GM23338 (cell line): ENCODE results near the gene LTB4R. TPM values are rescaled to one million over a fixed set of nuclear protein-coding genes. Genes with fewer than 3 reads are reported as not detected.

ENCODE experiments used
- ATAC-seq: fragments of 200-7000 bp; cut with Tn5 transposase; 3 replicates; pipeline ENCODE4 v1.9.1; 2020
- DNase-seq: peaks from one replicate; pipeline ENCODE4 v3.0.0-alpha.2; 2015; ENCODE audit warnings: low spot score
- H2AFZ ChIP-seq: fragments of 200-600 bp; sonication (generic); 2 replicates; pipeline ENCODE4 v1.8.0; 2016; ENCODE audit warnings: antibody characterized with exemption, mild to moderate bottlenecking, moderate library complexity
- H3F3A ChIP-seq: fragments of 200-600 bp; sonication (generic); replicated peaks from 2 replicates; pipeline ENCODE4 v1.8.0; 2017; ENCODE audit warnings: antibody characterized with exemption, mixed run types, low read depth
- H3K27ac ChIP-seq: fragments of 200-600 bp; sonication (generic); 2 replicates; pipeline ENCODE4 v1.6.1; 2016; ENCODE audit warnings: low read depth
- H3K27me3 ChIP-seq: fragments of 200-600 bp; sonication (generic); 2 replicates; pipeline ENCODE4 v1.8.0; 2016; ENCODE audit warnings: mild to moderate bottlenecking, mixed run types, moderate library complexity; ENCODE audit not compliant: insufficient read depth
- H3K36me3 ChIP-seq: fragments of 200-600 bp; sonication (generic); 2 replicates; pipeline ENCODE4 v1.8.0; 2016; ENCODE audit warnings: mild to moderate bottlenecking; ENCODE audit not compliant: insufficient read depth
- H3K4me1 ChIP-seq: fragments of 200-600 bp; sonication (generic); 2 replicates; pipeline ENCODE4 v1.8.0; 2016; ENCODE audit warnings: mild to moderate bottlenecking, moderate library complexity; ENCODE audit not compliant: insufficient read depth
- H3K4me2 ChIP-seq: fragments of 200-600 bp; sonication (generic); 2 replicates; pipeline ENCODE4 v1.7.1; 2017; ENCODE audit warnings: mixed run types
- H3K4me3 ChIP-seq: fragments of 200-600 bp; sonication (generic); 2 replicates; pipeline ENCODE4 v1.6.1; 2016; ENCODE audit warnings: mixed run types
- H3K79me2 ChIP-seq: fragments of 200-600 bp; sonication (generic); replicated peaks from 2 replicates; pipeline ENCODE4 v1.8.0; 2017; ENCODE audit warnings: mild to moderate bottlenecking; ENCODE audit not compliant: insufficient read depth
- H3K9me2 ChIP-seq: fragments of 200-600 bp; sonication (generic); 2 replicates; pipeline ENCODE4 v1.8.0; 2017; ENCODE audit not compliant: insufficient read depth
- H4K20me1 ChIP-seq: fragments of 200-600 bp; sonication (generic); replicated peaks from 2 replicates; pipeline ENCODE4 v1.8.0; 2017; ENCODE audit warnings: mild to moderate bottlenecking; ENCODE audit not compliant: insufficient read depth
- H3K27ac Mint-ChIP-seq: 2 replicates; pipeline ENCODE4 v1.8.0; 2020; ENCODE audit warnings: inconsistent platforms, mild to moderate bottlenecking, moderate library complexity, mixed read lengths
- H3K27me3 Mint-ChIP-seq: 3 replicates; pipeline ENCODE4 v1.8.0; 2022; ENCODE audit warnings: low read depth, mild to moderate bottlenecking, moderate library complexity, mixed read lengths, inconsistent platforms; ENCODE audit not compliant: insufficient read depth, poor library complexity
- H3K36me3 Mint-ChIP-seq: 3 replicates; pipeline ENCODE4 v1.8.0; 2021; ENCODE audit warnings: low read depth, mild to moderate bottlenecking, inconsistent platforms, moderate library complexity, mixed read lengths
- H3K4me1 Mint-ChIP-seq: 3 replicates; pipeline ENCODE4 v1.8.0; 2020; ENCODE audit warnings: mild to moderate bottlenecking, inconsistent platforms, mixed read lengths
- H3K4me3 Mint-ChIP-seq: 3 replicates; pipeline ENCODE4 v1.8.0; 2021; ENCODE audit warnings: moderate library complexity, mild to moderate bottlenecking, inconsistent platforms, mixed read lengths
- H3K9me3 Mint-ChIP-seq: 3 replicates; pipeline ENCODE4 v1.8.0; 2020; ENCODE audit warnings: moderate library complexity, mild to moderate bottlenecking, inconsistent platforms, mixed read lengths
- CREB1 ChIP-seq: fragments of 250-450 bp; sonication (Bioruptor Pico); IDR thresholded peaks from 2 replicates; pipeline ENCODE4 v1.5.0; 2020; ENCODE audit warnings: low read depth, mild to moderate bottlenecking, moderate library complexity
- CTCF ChIP-seq, 2 experiments: fragments of 200-600 bp in 1 of 2; sonication (generic) in 1 of 2; conservative IDR thresholded peaks; 2 replicates each; pipeline versions ENCODE4 v1.5.1 to v1.6.1; 2016 to 2017; ENCODE audit warnings: antibody characterized with exemption in 2 of 2, low read depth in 2 of 2, mild to moderate bottlenecking in 2 of 2, moderate library complexity in 1 of 2
- EZH2 ChIP-seq: fragments of 200-600 bp; sonication (generic); IDR thresholded peaks from one replicate; pipeline ENCODE4 v1.8.0; 2017; ENCODE audit warnings: antibody characterized with exemption, mild to moderate bottlenecking, low read depth; ENCODE audit not compliant: unreplicated experiment
- EZH2phosphoT487 ChIP-seq: fragments of 200-600 bp; sonication (generic); IDR thresholded peaks from one replicate; pipeline ENCODE4 v1.8.1; 2018; ENCODE audit warnings: antibody characterized with exemption; ENCODE audit not compliant: unreplicated experiment
- JUNB ChIP-seq: IDR thresholded peaks from one replicate; pipeline ENCODE4 v1.6.1; 2016; ENCODE audit warnings: antibody characterized with exemption; ENCODE audit not compliant: unreplicated experiment
- NANOG ChIP-seq: IDR thresholded peaks from 2 replicates; pipeline ENCODE4 v1.6.1; 2016; ENCODE audit warnings: antibody characterized with exemption, borderline replicate concordance
- POLR2AphosphoS5 ChIP-seq: IDR thresholded peaks from 2 replicates; pipeline ENCODE4 v1.6.1; 2016; ENCODE audit warnings: antibody characterized with exemption, low read depth
- STAT1 ChIP-seq: IDR thresholded peaks from one replicate; pipeline ENCODE4 v1.6.1; 2016; ENCODE audit warnings: antibody characterized with exemption; ENCODE audit not compliant: unreplicated experiment
- ZNF114 ChIP-seq: fragments of 250-450 bp; sonication (Bioruptor Pico); IDR thresholded peaks from 2 replicates; pipeline ENCODE4 v1.5.0; 2020; ENCODE audit warnings: mild to moderate bottlenecking, moderate library complexity
- ZNF331 ChIP-seq: fragments of 250-450 bp; sonication (Bioruptor Pico); IDR thresholded peaks from 2 replicates; pipeline ENCODE4 v1.5.0; 2020; ENCODE audit warnings: low read depth, mild to moderate bottlenecking, moderate library complexity
- ZNF462 ChIP-seq: fragments of 250-450 bp; sonication (Bioruptor Pico); IDR thresholded peaks from 2 replicates; pipeline ENCODE4 v1.5.0; 2020; ENCODE audit warnings: mild to moderate bottlenecking, moderate library complexity
- polyA plus RNA-seq: library from polyadenylated mRNA; unstranded; fragments of >200 nt; fragmentation: Nextera tagmentation; extraction: Ambion mirVana; gene quantifications from 2 replicates; pipeline ENCODE4 v1.2.1, GENCODE V29; 2016
- total RNA-seq: library from RNA; depleted of rRNA; stranded (reverse); fragments of >200 nt; shearing (Covaris generic); gene quantifications from 2 replicates; pipeline ENCODE4 v1.2.3, GENCODE V29; 2014
- TF ChIP-seq, protein P1 (sequence below): IDR thresholded peaks from one replicate; pipeline ENCODE4 v1.6.1; 2018; ENCODE audit warnings: antibody characterized with exemption; ENCODE audit not compliant: unreplicated experiment
- TF ChIP-seq, protein P2 (sequence below): IDR thresholded peaks from 2 replicates; pipeline ENCODE4 v1.6.1; 2016; ENCODE audit warnings: antibody characterized with exemption

LTB4R gene
- total and polyA plus RNA-seq, 2 experiments from 2014 or later = 2.1 to 4.7 TPM

GRCh38 chr14:24363401-24363800 lies 52.1 kb downstream of the LTB4R start:
- H3K27ac Mint-ChIP-seq = no peak overlapping the region
- H3K27me3 Mint-ChIP-seq = peaks cover 26% of the 10 kb centered on the region
- H3K36me3 ChIP-seq = no peaks in the 10 kb centered on the region
- no peaks in the 10 kb centered on the region for H3K79me2 ChIP-seq
- no peak overlapping the region for H3K4me3 Mint-ChIP-seq
- TF ChIP-seq NANOG (no peak), ZNF462 (CRISPR knock-in tag) (no peak), ZNF331 (CRISPR knock-in tag) (no peak), EZH2 (no peak), EZH2phosphoT487 (no peak), CTCF (conservative IDR thresholded peaks at IDR 0.05; ENCODE audit: low read depth in 2 of 2) (no peak), ZNF114 (CRISPR knock-in tag) (no peak), JUNB (no peak), STAT1 (no peak), CREB1 (CRISPR knock-in tag) (no peak), POLR2AphosphoS5 (no peak)
- TF ChIP-seq, protein P1, sequence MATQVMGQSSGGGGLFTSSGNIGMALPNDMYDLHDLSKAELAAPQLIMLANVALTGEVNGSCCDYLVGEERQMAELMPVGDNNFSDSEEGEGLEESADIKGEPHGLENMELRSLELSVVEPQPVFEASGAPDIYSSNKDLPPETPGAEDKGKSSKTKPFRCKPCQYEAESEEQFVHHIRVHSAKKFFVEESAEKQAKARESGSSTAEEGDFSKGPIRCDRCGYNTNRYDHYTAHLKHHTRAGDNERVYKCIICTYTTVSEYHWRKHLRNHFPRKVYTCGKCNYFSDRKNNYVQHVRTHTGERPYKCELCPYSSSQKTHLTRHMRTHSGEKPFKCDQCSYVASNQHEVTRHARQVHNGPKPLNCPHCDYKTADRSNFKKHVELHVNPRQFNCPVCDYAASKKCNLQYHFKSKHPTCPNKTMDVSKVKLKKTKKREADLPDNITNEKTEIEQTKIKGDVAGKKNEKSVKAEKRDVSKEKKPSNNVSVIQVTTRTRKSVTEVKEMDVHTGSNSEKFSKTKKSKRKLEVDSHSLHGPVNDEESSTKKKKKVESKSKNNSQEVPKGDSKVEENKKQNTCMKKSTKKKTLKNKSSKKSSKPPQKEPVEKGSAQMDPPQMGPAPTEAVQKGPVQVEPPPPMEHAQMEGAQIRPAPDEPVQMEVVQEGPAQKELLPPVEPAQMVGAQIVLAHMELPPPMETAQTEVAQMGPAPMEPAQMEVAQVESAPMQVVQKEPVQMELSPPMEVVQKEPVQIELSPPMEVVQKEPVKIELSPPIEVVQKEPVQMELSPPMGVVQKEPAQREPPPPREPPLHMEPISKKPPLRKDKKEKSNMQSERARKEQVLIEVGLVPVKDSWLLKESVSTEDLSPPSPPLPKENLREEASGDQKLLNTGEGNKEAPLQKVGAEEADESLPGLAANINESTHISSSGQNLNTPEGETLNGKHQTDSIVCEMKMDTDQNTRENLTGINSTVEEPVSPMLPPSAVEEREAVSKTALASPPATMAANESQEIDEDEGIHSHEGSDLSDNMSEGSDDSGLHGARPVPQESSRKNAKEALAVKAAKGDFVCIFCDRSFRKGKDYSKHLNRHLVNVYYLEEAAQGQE = no peak
- TF ChIP-seq, protein P2, sequence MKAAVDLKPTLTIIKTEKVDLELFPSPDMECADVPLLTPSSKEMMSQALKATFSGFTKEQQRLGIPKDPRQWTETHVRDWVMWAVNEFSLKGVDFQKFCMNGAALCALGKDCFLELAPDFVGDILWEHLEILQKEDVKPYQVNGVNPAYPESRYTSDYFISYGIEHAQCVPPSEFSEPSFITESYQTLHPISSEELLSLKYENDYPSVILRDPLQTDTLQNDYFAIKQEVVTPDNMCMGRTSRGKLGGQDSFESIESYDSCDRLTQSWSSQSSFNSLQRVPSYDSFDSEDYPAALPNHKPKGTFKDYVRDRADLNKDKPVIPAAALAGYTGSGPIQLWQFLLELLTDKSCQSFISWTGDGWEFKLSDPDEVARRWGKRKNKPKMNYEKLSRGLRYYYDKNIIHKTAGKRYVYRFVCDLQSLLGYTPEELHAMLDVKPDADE = no peak
- H4K20me1 ChIP-seq = no peaks in the 10 kb centered on the region; the same call in 1 of the 2 replicates
- peaks cover 64% of the 10 kb centered on the region for H3K27me3 ChIP-seq
- peaks cover 9% of the 10 kb centered on the region; the same call in 1 of the 2 replicates for H3K4me1 ChIP-seq
- ATAC-seq (no peak), DNase-seq (no peak)
- peaks cover 11% of the 10 kb centered on the region for H3K4me1 Mint-ChIP-seq
- no peaks in the 10 kb centered on the region for H3K9me2 ChIP-seq
- H3K9me3 Mint-ChIP-seq = no peaks in the 10 kb centered on the region; the same call in 2 of the 3 replicates
- 0 out of 2 replicates have a peak, but pooled peaks cover 4% of the 10 kb centered on the region for H3F3A ChIP-seq
- no peak overlapping the region for H3K4me2 ChIP-seq
- no peak overlapping the region for H2AFZ ChIP-seq
- no peak overlapping the region for H3K4me3 ChIP-seq
- H3K36me3 Mint-ChIP-seq = no peaks in the 10 kb centered on the region
- H3K27ac ChIP-seq = no peak overlapping the region
